ENCODE measurements around the gene IPO9.
"Not testable (repeated sequence)": the region's sequence is repeated elsewhere in the genome, so short reads cannot be mapped to it uniquely, and the experiment has no call there.

Gene IPO9

DNA sequence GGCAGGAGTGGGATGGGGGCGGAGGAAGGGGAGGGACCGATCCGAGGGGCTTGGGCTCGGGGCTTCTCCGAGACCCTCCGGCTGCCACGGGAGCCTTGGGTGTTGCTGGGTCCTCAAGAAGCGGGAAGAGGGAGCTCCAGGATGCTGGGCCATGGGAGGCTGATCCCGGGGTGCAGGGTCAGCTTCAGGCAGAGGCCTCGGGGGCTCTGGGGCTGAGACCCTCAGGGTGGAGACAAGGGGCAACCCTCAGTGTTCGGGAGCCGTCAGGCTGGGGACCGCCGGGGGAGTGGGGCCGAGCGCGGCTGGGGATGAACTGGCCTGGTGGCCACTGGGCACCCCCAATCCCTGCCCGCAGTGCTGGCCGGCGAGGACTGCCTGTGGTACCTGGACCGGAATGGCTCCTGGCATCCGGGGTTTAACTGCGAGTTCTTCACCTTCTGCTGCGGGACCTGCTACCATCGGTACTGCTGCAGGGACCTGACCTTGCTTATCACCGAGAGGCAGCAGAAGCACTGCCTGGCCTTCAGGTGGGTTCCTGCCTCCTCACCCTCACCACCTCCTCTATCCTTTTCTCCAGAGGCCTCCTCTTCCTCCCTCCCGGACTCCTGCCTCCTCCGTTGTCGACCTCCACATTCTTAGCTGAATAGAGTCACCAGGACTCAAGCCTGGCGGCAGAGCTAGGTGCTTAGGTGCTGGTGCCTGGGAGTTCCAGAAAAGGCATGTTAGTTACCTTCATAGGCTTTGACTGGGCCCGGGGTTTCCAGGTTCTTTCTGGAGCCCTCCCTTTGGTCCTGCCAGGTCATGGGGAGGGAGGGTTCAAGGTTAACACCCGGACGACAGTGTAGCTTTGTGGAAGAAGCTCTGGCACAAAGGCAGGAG is 60.4 kb downstream of the IPO9 start:
- DNase-seq, result no peak

DNA sequence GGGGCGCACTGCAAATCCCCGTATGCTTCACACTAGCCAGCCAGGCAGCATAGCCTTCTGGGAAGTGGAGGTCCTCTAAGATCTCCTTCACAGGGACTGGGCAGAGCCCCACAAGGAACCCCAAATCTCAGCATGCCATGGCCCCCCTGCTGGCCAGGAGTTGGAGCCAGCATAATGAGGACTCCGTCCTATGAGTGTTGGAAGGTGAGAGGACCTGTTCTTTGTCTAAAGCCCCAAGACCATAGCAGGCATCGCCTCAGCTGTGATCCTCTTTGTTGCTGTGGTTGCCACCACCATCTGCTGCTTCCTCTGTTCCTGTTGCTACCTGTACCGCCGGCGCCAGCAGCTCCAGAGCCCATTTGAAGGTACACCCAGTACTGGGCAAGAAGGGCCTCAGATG is 61.3 kb downstream of the IPO9 start:
- DNase-seq, result no peak

DNA sequence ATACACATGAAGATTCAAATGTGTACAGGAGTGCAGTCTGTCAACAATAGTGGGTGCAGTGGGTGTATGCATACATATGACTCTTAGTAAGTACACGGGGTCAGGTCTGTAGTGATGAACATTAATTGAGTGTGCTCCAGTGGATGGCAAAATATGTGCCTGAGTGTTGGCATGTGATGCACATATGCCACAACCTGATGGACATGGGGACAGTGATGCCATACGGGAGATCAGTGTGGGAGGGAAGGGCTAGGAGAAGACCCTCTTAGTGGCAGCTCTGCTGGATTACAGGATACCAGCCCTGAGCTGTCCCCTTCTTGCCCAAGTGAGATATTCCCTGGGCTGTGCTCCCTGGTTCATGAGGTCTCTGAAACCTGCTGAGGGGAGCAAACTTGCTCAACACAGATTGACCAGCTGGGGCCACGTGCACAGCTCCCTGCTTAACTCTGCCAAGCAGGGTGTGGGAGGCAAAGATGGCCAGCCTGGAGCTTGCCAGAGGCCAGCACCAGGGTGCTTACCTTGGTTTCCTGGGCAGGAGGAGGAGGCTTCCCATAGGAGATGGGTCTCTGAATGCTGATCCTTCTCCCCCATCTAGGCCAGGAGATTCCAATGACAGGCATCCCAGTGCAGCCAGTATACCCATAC is 62.0 kb downstream of the IPO9 start:
- no peak for DNase-seq

DNA sequence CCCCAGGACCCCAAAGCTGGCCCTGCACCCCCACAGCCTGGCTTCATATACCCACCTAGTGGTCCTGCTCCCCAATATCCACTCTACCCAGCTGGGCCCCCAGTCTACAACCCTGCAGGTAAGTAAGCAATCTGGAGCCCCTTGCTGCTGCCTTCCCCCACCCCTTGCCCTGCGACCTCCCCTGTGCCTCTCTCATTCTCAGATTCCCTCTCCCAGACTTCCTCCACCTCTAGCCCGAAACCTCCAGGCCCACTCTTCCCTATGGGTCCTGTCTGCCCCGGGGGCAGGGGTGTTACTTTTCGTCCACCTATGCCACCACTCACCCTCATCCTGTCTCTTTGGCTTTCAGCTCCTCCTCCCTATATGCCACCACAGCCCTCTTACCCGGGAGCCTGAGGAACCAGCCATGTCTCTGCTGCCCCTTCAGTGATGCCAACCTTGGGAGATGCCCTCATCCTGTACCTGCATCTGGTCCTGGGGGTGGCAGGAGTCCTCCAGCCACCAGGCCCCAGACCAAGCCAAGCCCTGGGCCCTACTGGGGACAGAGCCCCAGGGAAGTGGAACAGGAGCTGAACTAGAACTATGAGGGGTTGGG is 62.6 kb downstream of the IPO9 start:
- DNase-seq, result no peak

DNA sequence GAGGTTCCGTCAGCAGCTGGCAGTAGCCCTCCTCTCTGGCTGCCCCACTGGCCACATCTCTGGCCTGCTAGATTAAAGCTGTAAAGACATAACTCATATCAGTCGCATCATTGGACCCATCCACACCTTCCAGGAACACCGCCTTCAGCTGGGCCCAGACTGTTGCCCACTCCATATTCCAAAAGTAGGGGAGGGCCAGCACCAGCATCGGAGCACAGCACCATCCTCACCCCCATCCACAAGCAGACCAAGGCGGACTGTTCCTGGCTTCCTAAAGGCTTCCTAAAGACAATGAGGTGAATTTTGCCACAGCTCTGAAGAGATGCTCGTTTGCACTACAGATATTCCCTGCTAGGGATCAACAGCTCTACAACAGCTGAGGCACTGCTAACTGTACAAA is 63.3 kb downstream of the IPO9 start:
- no peak for DNase-seq

DNA sequence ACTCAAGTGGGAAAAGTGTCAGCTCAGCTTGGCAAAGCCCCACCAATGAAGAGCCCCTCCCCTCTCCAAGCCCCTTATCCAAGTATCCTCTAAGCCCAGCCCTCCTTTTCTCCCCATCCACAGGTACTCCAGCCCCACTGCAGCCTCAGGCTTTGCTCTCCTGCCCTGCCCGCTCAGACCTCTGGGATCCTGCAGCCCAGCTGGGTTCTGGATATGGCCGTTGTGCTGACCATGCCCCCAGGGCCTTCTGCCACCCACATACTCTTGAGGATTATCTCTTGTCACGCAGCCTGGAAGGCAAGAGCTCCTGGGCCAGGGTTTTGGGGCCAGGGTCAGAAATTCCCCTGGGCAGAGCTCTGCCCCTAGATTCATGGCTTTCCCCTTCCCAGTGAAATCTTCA is 64.5 kb downstream of the IPO9 start:
- DNase-seq, result no peak

DNA sequence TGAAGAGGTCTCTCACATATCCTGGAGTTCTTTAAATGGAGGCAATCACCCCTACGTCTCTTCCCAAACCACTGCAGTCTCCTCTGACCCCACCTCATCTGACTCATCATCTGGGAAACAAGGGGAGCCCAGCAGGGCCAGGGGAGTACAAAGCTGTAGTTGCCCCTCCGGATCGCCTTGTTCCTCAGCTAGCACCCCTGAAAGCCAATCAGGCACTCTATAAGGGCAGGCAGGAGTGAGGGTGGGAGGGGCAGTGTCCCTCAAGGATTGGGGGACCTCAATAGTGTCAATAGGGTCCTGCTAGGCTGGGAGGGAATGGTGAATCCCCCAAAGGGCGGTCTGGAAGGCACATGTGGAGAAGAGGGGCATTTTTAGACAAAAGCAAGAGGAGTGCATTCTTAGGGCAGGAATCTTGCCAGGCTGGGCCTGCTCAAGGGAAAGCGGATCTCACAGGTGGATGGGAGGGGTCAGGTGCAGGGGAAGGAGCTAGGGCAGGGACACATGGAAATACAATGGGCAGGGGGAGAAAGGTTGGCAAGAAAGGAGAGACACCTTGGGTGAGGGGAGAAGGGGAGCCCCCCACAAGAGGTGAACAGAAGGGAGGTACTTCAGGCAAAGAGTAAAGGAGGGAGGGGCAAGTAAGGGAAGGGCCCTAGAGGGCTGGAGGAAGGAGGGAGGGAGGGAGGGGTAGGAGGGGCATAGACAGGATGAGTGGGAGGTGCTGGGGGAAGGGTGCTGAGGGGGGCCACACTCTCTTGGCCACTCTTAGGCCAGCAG is 65.6 kb downstream of the IPO9 start:
- DNase-seq, result no peak

DNA sequence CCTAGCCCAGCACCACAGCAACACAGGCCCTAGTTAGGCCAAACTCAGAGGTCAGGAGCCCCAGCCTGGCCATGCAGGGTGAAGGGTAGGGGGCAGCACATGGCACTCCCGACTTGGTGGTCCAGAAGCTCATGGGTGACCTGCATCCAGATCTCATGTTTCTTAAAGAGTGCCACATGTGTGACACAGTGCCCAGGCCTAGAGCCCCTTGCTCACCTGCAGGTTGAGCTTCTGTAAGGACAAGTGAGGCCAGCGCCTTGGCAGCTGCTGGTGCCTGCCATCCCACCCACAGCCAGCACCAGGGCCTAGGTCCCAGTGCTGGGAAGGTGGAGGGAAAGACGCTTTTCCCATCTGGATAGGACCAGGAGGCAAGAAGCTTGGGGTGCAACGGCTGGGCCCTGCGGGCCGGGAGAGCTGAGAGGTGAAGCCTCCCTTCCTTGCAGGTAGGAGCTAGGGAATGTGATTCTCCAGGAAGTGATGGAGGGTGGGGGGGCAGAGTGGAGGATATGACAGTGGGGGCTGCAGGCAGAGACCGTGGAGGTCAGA is 66.2 kb downstream of the IPO9 start:
- no peak for DNase-seq

DNA sequence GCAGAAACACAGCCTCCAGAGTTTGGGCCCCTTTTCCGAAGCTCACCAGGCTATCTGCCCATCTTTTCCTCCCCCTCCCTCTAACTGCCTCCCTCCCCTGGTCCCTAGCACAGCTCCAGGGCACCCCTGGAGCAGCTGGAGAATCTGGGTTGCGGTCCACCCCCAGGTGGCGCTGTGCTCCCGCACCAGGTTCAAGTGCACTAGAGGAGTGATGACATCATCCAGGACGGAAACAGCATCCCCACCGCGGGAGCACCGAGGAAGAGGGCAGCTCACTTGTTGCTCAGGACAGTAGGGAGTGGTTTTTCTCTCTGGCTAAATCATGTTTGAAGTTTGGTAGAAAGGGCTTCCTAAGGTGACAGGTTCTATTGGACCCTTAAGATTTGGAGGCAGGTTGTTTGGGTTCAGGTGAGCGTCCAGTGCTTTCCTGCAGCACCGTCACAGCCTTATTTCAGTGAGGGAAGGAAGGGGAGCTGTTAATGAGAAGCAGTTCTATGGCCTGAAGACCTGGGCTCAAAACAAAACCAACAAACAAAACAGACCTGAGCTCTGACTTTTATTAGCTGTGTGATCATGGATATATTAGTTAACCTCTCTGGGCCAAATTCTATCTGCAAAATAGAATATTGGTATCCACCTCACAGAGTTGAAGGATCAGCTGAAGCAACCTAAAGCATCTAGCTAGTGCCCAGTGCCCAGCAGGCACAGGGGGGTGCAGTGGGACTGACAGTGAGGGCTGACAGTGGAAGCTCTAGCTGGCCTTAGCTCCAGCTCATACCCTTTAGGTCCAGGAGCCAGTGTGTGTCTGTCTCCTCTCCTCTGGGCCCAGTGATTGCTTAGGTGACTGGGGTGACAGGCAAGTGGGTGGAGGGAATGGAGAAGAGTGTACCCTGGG is 67.2 kb downstream of the IPO9 start:
- DNase-seq, result peak; percentile 91

DNA sequence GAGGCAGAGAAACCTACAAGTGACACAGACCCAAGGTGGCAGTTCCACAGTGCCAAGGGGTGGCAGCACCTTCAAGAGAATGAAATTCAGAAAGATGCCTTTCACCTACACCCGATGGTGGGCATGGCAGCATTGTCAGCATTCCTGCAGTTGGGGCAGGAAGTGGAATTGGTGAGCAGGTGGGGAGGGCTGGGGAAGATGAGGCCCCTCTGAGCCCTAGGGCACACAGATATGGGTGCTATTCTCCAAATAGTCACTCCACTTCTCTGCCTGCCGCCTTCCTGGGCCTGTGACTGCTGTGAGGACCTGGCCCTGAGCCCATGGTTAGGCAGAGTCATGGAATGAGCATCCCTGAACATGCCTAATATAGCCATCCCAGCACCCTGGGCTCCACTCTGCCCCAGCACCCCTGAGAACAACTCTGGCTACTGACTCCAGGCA is 68.0 kb downstream of the IPO9 start:
- peak; percentile 89 for DNase-seq

DNA sequence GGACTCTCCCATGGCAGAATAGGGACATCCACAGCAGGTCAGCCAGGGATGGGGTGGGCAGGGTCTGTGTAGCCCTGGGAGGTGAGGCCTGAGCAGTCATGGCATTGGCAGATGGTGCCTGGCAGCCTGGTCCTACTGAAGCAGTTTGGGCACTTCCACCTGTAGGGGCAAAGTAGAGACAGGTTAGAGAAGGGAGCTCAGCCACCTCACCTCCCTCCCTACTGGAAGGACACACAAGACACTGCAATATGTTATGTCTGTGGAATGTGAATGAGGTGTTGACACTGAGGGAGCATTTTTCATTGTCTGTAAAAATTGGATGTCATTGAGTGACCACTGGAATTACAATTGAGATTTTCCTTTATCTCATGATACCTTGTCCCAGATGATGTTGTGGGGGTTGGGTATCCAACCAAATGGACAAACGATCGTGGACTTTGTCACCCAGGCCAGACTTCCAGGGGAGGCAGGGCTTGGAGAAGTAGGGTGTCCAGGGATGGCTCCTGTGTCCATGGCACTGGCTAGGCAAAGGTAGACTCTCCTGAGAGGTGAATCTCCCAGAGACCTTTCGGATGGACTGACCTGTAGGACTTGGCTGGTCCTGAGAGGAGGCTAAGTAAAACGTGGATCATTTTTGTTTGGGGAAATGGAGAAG is 69.4 kb downstream of the IPO9 start:
- DNase-seq, result no peak

DNA sequence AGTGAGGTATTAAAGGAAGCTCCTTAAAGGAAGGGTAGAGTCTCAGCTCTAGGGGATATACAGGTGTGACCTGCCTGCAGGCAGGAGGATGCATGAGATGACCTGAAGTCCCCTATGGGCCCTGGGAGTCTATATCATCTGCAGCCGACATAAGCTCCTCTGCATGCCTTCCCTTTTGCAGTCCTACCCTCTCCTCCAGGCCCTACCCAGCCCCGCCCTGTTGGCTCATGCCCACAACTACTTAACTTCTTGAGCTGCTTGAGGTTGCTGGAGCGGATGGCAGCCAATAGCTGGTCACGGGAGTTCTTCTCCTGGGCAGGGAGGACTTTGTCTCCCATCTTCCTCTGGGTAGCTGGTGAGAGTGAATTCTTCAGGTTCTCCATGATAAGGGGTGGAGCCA is 70.0 kb downstream of the IPO9 start:
- no peak for DNase-seq

DNA sequence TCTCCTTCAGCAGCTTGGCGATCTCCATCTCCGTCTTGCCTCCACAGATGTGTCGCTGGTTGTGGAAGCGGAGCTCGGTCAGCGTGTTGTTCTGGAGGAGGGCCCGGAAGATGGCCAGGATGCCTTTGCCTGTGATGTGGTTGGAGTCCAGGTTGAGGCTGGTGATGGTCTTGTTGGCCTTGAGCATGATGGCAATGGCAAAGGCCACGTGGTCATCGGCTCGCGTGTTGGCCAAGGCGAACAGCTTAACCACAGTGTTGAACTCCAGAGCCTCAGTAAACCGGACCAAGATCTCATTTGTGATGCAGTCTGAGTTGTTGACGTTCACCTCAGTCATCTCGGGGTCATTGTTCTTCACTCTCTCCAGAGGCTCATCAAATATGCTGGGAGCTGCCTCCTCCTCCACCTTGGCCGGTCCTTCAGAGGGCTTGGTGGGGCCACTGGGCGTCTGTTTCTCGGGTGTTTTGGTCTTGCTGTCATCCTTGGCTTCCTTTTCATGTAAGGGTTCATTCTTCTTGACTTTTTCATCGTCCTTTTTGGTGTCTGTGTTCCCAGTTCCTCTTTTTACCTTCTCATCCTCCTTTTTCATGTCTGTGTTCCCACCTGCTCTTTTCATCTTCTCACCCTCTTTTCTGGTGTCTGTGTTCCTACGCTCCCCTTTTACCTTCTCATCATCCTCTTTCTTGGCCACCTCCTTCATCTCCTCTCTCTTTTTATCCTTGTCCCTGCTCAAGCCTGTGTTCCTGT is 70.9 kb downstream of the IPO9 start:
- no peak for DNase-seq

DNA sequence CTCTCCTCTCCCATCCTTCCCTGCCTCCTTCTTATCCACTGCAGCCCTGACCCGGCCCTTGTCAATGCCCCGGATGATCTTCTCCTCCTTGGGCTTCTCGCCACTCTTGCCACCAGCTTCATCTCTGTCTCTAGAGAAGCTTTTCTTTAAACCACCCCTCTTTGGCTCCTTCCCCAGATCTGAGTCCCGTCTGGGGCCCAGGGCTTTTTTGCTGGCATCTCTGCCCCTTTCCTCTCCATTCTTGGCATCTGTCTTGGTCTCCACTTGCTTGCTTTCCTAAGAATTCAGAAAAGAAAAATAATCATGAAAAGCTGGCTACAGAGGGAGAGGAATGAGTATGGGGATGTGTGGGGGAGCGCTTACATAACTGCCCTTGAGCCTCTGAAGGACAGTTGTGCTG is 71.5 kb downstream of the IPO9 start:
- DNase-seq, result no peak

DNA sequence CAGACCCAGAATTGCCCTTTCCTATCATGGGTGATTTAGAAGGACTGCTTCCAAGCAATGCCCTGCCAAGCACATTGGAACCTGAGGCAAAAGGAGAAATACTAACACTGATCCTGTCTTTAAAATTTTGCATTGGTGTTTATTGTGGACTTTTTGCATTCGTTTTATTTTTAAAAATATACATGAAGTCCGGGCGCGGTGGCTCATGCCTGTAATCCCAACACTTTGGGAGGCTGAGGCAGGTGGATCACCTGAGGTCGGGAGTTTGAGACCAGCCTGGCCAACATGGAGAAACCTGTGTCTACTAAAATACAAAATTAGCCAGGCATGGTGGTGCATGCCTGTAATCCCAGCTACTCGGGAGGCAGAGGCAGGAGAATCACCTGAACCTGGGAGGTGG is 72.1 kb downstream of the IPO9 start:
- not testable (repeated sequence) for DNase-seq

DNA sequence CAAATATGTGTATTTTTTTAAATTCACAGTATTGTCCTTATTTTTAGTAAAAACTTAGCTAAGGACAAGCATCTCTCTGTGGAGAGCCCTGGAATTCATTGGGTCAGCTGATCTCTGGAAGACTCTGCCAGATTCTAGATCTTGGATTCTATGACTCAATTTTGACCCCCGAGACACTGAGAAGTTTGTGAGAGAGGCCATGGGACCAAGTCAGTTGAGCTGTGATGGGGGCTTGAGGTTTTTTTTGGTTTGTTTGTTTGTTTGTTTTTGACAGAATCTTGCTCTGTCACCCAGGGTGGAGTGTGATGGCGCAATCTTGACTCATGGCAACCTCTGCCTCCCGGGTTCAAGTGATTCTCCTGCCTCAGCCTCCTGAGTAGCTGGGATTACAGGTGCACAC is 73.2 kb downstream of the IPO9 start:
- DNase-seq, result peak; percentile 67

DNA sequence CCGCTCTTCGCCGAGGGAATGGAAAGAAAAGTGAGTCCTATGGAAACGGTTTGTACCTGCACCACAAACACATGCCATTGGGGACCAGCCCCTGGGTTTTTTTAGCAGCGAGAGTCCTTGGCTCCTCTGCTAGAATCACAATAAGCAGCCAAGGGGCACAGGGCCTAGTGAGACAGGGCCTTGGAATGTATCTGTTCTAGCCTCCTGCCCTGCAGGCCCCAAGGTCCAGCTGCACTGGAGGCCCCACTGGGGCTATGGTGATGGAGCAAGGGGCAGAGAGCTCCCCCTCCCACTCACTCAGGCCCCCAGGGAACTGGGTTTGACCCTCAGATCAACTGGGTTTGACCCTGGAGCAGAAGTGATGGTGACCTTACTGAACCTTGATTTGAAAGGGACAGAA is 74.2 kb downstream of the IPO9 start:
- DNase-seq, result peak; percentile 66

DNA sequence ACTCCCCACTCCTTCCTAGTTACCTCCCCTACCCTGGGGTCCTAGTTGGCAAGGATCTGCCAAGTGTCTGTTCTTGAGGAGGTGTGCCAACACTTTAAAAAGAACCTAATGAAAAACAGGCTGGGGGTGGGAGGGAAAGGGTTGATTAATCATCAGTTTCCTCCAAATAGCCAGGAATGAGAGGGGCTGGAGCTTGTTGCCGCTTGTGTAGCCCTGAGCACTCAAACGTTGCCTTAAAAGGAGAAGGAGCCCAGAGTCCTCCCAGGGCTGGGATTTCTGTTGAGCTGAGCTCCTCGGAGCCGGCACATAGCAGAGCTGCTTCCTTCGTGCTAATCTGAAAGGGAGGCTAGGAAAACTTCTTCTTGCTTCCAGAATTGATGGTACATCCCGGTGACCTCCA is 75.6 kb downstream of the IPO9 start:
- DNase-seq, result peak; percentile 99

DNA sequence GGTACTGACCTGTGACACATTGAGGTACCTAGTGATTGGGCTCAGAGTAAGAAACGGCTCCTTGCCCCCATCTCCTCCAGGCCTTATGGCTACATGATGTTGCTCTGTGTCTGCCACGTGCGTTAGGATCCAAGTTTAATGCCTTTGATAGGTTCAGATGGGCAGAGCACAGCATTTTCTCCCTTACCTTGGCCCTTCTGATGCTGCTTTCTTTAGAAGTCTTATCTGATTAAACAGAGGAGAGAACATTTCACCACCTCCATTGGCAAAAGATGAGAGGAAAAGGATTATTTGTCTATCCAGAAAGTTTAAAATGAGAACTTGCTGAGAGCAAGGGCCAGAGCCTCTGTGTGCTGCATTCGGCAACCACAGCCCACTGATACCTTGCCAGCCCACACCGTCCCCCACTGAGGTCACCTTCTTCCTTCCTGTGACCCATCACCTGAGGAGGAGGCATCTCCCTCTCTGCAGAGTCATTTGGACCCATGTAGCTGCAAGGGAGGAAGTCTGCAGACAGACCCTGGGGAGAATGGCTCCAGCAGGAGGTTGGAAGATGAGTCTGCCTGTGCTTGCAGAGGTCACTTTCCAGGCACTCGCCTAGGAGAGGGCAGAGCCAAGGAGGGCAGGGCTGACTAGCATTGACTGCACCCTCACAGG is 76.4 kb downstream of the IPO9 start:
- no peak for DNase-seq

DNA sequence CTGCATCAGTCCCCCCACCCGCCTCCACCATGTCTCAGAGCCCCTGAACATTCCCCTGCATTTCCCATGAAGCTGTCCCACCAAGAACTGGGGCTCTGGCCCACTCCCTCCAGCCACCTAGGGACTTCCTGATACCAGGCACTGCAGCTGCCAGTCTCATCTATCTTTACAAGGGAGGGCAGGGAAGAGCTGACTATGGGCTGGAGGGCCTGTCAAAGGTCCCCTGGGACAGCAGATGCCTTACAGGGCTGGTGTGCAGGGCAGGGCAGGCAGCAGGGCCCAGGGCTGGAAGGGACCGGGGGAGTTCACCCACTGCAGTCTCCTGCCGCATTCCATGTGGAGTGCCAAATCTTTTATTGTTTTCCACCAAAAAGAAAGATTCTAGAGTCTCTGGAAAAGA is 77.4 kb downstream of the IPO9 start:
- DNase-seq, result no peak
